Measurements from ENCODE around the gene KMT2C.

KMT2C gene

DNA sequence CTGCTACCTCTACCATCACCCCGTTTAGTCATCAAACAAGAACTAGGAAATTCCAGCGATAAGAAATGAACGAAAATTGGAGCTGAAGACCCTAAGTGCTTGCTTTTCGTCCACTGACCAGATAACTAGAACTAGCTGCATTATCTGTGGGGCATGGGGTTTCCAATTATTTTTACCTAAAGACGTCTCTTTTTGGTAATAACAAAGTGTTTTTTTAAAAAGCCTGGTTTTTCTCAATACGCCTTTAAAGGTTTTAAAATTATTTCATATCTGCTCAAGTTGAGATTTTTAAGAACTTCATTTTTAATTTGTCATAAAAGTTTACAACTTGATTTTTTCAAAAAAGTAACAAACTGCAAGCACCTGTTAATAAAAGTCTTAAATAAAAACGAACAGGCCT is 306.1 kb downstream of the KMT2C start:
- Histone ChIP-seq H3K9me2 (ENCODE audit: low read depth, low read length) (no peaks in the 10 kb centered on the region), H3F3A (ENCODE audit: insufficient read depth, low read length) (no peaks in the 10 kb centered on the region; the same call in 1 of the 2 replicates), H3K4me1 (ENCODE audit: insufficient read depth, low read length, severe bottlenecking) (no peaks in the 10 kb centered on the region), H3K9ac (ENCODE audit: low read length) (no peak overlapping the region), H3K9me3 (ENCODE audit: low read length) (peaks cover 4% of the 10 kb centered on the region; the same call in 1 of the 2 replicates), H3K79me2 (ENCODE audit: insufficient read depth, low read length) (no peaks in the 10 kb centered on the region), H4K20me1 (ENCODE audit: insufficient read depth, low read length) (no peaks in the 10 kb centered on the region), H3K27ac (ENCODE audit: low read depth, low read length, poor library complexity, severe bottlenecking) (no peak overlapping the region), H3K4me3 (ENCODE audit: low read depth, low read length, poor library complexity, severe bottlenecking) (no peak overlapping the region), H3K27me3 (ENCODE audit: insufficient read depth, low read length) (no peaks in the 10 kb centered on the region), H3K4me2 (ENCODE audit: low read length) (no peak overlapping the region), H3K36me3 (ENCODE audit: insufficient read depth, low read length) (peaks cover 94% of the 10 kb centered on the region), H2AFZ (ENCODE audit: low read length) (no peak overlapping the region)
- TF ChIP-seq EZH2 (IDR thresholded peaks at IDR 0.05; ENCODE audit: borderline replicate concordance, low read length) = no peak
- TF ChIP-seq, protein P1, sequence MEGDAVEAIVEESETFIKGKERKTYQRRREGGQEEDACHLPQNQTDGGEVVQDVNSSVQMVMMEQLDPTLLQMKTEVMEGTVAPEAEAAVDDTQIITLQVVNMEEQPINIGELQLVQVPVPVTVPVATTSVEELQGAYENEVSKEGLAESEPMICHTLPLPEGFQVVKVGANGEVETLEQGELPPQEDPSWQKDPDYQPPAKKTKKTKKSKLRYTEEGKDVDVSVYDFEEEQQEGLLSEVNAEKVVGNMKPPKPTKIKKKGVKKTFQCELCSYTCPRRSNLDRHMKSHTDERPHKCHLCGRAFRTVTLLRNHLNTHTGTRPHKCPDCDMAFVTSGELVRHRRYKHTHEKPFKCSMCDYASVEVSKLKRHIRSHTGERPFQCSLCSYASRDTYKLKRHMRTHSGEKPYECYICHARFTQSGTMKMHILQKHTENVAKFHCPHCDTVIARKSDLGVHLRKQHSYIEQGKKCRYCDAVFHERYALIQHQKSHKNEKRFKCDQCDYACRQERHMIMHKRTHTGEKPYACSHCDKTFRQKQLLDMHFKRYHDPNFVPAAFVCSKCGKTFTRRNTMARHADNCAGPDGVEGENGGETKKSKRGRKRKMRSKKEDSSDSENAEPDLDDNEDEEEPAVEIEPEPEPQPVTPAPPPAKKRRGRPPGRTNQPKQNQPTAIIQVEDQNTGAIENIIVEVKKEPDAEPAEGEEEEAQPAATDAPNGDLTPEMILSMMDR (IDR thresholded peaks at IDR 0.05; ENCODE audit: low read length) = no peak

DNA sequence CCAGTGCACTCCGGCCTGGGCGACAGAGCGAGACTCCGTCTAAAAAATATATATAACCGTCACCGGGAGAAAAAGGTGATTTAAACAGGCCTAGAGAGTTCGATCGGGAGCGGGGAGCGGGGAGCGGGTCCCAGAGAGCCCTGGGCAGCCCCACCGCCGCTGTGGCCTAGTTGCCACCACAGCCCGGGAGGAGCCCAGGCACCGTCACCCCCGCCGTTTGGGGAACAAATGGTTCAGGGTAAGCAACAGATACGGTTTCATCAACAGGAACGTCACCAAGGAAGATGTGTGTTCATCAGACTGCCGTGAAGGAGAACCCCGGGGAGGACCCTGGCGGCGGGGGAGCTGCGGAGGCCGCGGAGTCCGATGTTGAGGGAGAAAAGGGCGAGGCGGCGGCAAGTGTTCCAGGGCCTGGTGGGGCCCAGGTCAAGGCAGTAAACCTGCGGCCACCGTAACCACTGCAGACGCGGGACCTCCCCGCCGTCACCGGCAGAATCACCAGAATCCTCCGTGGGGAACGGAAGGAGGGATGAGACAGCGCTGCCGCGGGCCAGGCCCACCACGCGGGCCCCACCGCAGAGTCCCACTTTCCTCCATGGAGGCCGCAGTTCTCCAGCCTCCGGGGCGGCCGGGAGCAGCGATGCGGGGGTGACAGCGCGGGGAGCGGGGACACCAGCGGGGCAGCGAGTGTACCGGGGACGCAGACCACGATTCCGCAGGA is 306.9 kb downstream of the KMT2C start:
- Histone ChIP-seq H3K9me3 (ENCODE audit: low read length) (peaks cover 4% of the 10 kb centered on the region; the same call in 1 of the 2 replicates), H3K4me2 (ENCODE audit: low read length) (no peak overlapping the region), H3K36me3 (ENCODE audit: insufficient read depth, low read length) (peaks cover 98% of the 10 kb centered on the region), H3K4me1 (ENCODE audit: insufficient read depth, low read length, severe bottlenecking) (no peaks in the 10 kb centered on the region), H3K9ac (ENCODE audit: low read length) (no peak overlapping the region), H3K9me2 (ENCODE audit: low read depth, low read length) (no peaks in the 10 kb centered on the region), H3K4me3 (ENCODE audit: low read depth, low read length, poor library complexity, severe bottlenecking) (no peak overlapping the region), H3F3A (ENCODE audit: insufficient read depth, low read length) (no peaks in the 10 kb centered on the region), H3K27ac (ENCODE audit: low read depth, low read length, poor library complexity, severe bottlenecking) (no peak overlapping the region), H2AFZ (ENCODE audit: low read length) (no peak overlapping the region), H3K27me3 (ENCODE audit: insufficient read depth, low read length) (no peaks in the 10 kb centered on the region), H3K79me2 (ENCODE audit: insufficient read depth, low read length) (no peaks in the 10 kb centered on the region), H4K20me1 (ENCODE audit: insufficient read depth, low read length) (no peaks in the 10 kb centered on the region)
- no peak for TF ChIP-seq EZH2 (IDR thresholded peaks at IDR 0.05; ENCODE audit: borderline replicate concordance, low read length)
- TF ChIP-seq, protein P1 (IDR thresholded peaks at IDR 0.05; ENCODE audit: low read length) = no peak

DNA sequence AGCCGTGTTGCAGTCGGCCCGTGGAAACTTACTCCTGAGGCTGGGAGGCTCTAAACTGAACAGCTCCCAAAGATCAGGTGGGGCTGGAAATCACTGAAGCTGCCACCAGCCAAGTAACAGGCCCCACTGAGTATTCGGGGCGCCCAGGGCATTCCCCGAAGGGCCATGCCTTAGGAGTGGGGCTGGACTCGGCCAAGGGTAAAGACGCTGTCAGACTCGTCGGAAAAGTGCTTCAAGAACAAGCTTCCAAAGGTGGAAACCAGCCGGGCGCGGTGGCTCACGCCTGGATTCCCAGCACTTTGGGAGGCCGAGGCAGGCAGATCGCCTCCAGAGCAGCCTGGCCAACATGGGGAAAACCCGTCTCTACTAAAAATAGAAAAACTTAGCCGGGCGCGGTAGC is 307.6 kb downstream of the KMT2C start:
- peaks cover 98% of the 10 kb centered on the region for H3K36me3 ChIP-seq (ENCODE audit: insufficient read depth, low read length)
- H3K4me3 ChIP-seq (ENCODE audit: low read depth, low read length, poor library complexity, severe bottlenecking) = no peak overlapping the region
- H3K27me3 ChIP-seq (ENCODE audit: insufficient read depth, low read length) = no peaks in the 10 kb centered on the region
- no peaks in the 10 kb centered on the region for H3F3A ChIP-seq (ENCODE audit: insufficient read depth, low read length)
- no peaks in the 10 kb centered on the region for H3K9me2 ChIP-seq (ENCODE audit: low read depth, low read length)
- no peaks in the 10 kb centered on the region for H3K4me1 ChIP-seq (ENCODE audit: insufficient read depth, low read length, severe bottlenecking)
- no peak overlapping the region for H2AFZ ChIP-seq (ENCODE audit: low read length)
- H4K20me1 ChIP-seq (ENCODE audit: insufficient read depth, low read length) = no peaks in the 10 kb centered on the region
- no peak overlapping the region for H3K9ac ChIP-seq (ENCODE audit: low read length)
- H3K9me3 ChIP-seq (ENCODE audit: low read length) = peaks cover 4% of the 10 kb centered on the region; the same call in 1 of the 2 replicates
- H3K4me2 ChIP-seq (ENCODE audit: low read length) = no peak overlapping the region
- TF ChIP-seq EZH2 (IDR thresholded peaks at IDR 0.05; ENCODE audit: borderline replicate concordance, low read length) = no peak
- TF ChIP-seq, protein P1 (IDR thresholded peaks at IDR 0.05; ENCODE audit: low read length) = no peak
- no peak overlapping the region for H3K27ac ChIP-seq (ENCODE audit: low read depth, low read length, poor library complexity, severe bottlenecking)
- no peaks in the 10 kb centered on the region for H3K79me2 ChIP-seq (ENCODE audit: insufficient read depth, low read length)
